GM23248 (cell line): ENCODE data around the gene DDOST. TPM values are rescaled to one million over a fixed set of nuclear protein-coding genes. Genes with fewer than 3 reads are reported as not detected.
"Not testable (repeated sequence)": the region's sequence is repeated elsewhere in the genome, so short reads cannot be mapped to it uniquely, and the experiment has no call there.

Experiments used
- DNase-seq: peaks from one replicate; pipeline ENCODE4 v3.0.0-alpha.2; 2015
- H2AFZ ChIP-seq: fragments of 200-600 bp; sonication (generic); 2 replicates; pipeline ENCODE4 v1.6.1; 2016; ENCODE audit warnings: antibody characterized with exemption
- H3F3A ChIP-seq: fragments of 200-600 bp; sonication (generic); 2 replicates; pipeline ENCODE4 v1.6.1; 2016; ENCODE audit warnings: mild to moderate bottlenecking, antibody characterized with exemption, mixed run types; ENCODE audit not compliant: insufficient read depth
- H3K27ac ChIP-seq: fragments of 200-600 bp; sonication (generic); 2 replicates; pipeline ENCODE4 v1.5.1; 2016; ENCODE audit warnings: mild to moderate bottlenecking
- H3K27me3 ChIP-seq: fragments of 200-600 bp; sonication (generic); replicated peaks from 2 replicates; pipeline ENCODE4 v1.6.1; 2016; ENCODE audit warnings: mild to moderate bottlenecking; ENCODE audit not compliant: insufficient read depth
- H3K36me3 ChIP-seq: fragments of 200-600 bp; sonication (generic); 2 replicates; pipeline ENCODE4 v1.6.1; 2016; ENCODE audit warnings: low read depth, mild to moderate bottlenecking
- H3K4me1 ChIP-seq: fragments of 200-600 bp; sonication (generic); 2 replicates; pipeline ENCODE4 v1.6.1; 2016; ENCODE audit warnings: mild to moderate bottlenecking; ENCODE audit not compliant: insufficient read depth
- H3K4me2 ChIP-seq: fragments of 200-600 bp; sonication (generic); one replicate; pipeline ENCODE4 v1.6.1; 2016; ENCODE audit warnings: mild to moderate bottlenecking; ENCODE audit not compliant: unreplicated experiment
- H3K4me3 ChIP-seq: fragments of 200-600 bp; sonication (generic); 2 replicates; pipeline ENCODE4 v1.5.1; 2016; ENCODE audit warnings: mild to moderate bottlenecking
- H3K79me2 ChIP-seq: fragments of 200-600 bp; sonication (generic); 2 replicates; pipeline ENCODE4 v1.6.1; 2016; ENCODE audit warnings: mild to moderate bottlenecking; ENCODE audit not compliant: insufficient read depth
- H3K9ac ChIP-seq: fragments of 200-600 bp; sonication (generic); 2 replicates; pipeline ENCODE4 v1.6.1; 2016; ENCODE audit warnings: mild to moderate bottlenecking
- H3K9me2 ChIP-seq: fragments of 200-600 bp; sonication (generic); 2 replicates; pipeline ENCODE4 v1.6.1; 2016; ENCODE audit warnings: mixed run types, mild to moderate bottlenecking, moderate library complexity; ENCODE audit not compliant: insufficient read depth
- H3K9me3 ChIP-seq: fragments of 200-600 bp; sonication (generic); one replicate; pipeline ENCODE4 v1.6.1; 2017; ENCODE audit warnings: low read depth
- H4K20me1 ChIP-seq: fragments of 200-600 bp; sonication (generic); 2 replicates; pipeline ENCODE4 v1.6.0; 2016; ENCODE audit not compliant: insufficient read depth
- EZH2 ChIP-seq: fragments of 200-600 bp; sonication (generic); IDR thresholded peaks from 2 replicates; pipeline ENCODE4 v1.6.1; 2018; ENCODE audit warnings: antibody characterized with exemption, mild to moderate bottlenecking; ENCODE audit not compliant: insufficient read depth, poor library complexity, severe bottlenecking
- EZH2phosphoT487 ChIP-seq: fragments of 200-600 bp; sonication (generic); IDR thresholded peaks from 2 replicates; pipeline ENCODE4 v1.6.1; 2018; ENCODE audit warnings: antibody characterized with exemption, moderate library complexity, mild to moderate bottlenecking, low read depth; ENCODE audit not compliant: insufficient read depth
- WGBS, 2 experiments: methylation state at CpG; one replicate each; pipeline ENCODE4 v1.1.6; 2015 to 2017; ENCODE audit warnings: low lambda C conversion rate in 2 of 2, low coverage in 1 of 2; ENCODE audit errors: missing lambda C conversion rate in 2 of 2; 5-methylcytosine and 5-hydroxymethylcytosine counted together
- in situ Hi-C: fragments of 300-500 bp; cut with MboI; formaldehyde crosslinking; loops from 2 replicates; pipeline ENCODE4 v1.15.0; 2020
- polyA plus RNA-seq: library from polyadenylated mRNA; unstranded; fragments of >200 nt; fragmentation: Nextera tagmentation; extraction: Ambion mirVana; gene quantifications from 2 replicates; pipeline ENCODE4 v1.2.1, GENCODE V29; 2016
- total RNA-seq: library from RNA; depleted of rRNA; stranded (reverse); fragments of >200 nt; shearing (Covaris generic); gene quantifications from 2 replicates; pipeline ENCODE4 v1.2.3, GENCODE V29; 2014

DDOST gene
- total and polyA plus RNA-seq, 2 experiments from 2014 or later: 348 to 356 TPM

- no peak overlapping the region for H2AFZ ChIP-seq
- no peaks in the 10 kb centered on the region for H3K27me3 ChIP-seq
- H3K9me2 ChIP-seq: no peaks in the 10 kb centered on the region
- no peak for DNase-seq
- H3K4me1 ChIP-seq: no peaks in the 10 kb centered on the region
- H3K79me2 ChIP-seq: no peaks in the 10 kb centered on the region
- no peak overlapping the region for H3K9ac ChIP-seq
- 67 to 70% methylated on average over 5 of the region's 5 CpGs for WGBS, 2 experiments
- no peak overlapping the region for H3K27ac ChIP-seq
- TF ChIP-seq EZH2phosphoT487 (no peak), EZH2 (no peak)
- no peaks in the 10 kb centered on the region for H4K20me1 ChIP-seq
- no peaks in the 10 kb centered on the region for H3K9me3 ChIP-seq
- H3K4me2 ChIP-seq: no peak overlapping the region
- no peaks in the 10 kb centered on the region for H3K36me3 ChIP-seq
- in situ Hi-C loops: no loop called here
- H3K4me3 ChIP-seq: no peak overlapping the region
- H3F3A ChIP-seq: no peaks in the 10 kb centered on the region
Measured at GRCh38 chr1:20680269-20680668, 19.1 kb upstream of the DDOST start.

GRCh38 chr1:20678599-20678998 lies 17.4 kb upstream of the DDOST start:
- Histone ChIP-seq H3K4me1 (no peaks in the 10 kb centered on the region), H3K79me2 (no peaks in the 10 kb centered on the region), H4K20me1 (no peaks in the 10 kb centered on the region), H3K9ac (no peak overlapping the region), H3K4me2 (no peak overlapping the region), H3K27me3 (no peaks in the 10 kb centered on the region), H3K27ac (no peak overlapping the region), H3K4me3 (no peak overlapping the region), H2AFZ (no peak overlapping the region), H3K9me2 (no peaks in the 10 kb centered on the region), H3K9me3 (no peaks in the 10 kb centered on the region), H3K36me3 (no peaks in the 10 kb centered on the region), H3F3A (no peaks in the 10 kb centered on the region)
- WGBS, 2 experiments: 61 to 65% methylated on average over 6 of the region's 6 CpGs
- TF ChIP-seq EZH2phosphoT487 (no peak), EZH2 (no peak)
- DNase-seq: no peak
- in situ Hi-C loops: no loop called here

GRCh38 chr1:20673626-20674025 lies 12.5 kb upstream of the DDOST start:
- H3K4me1 ChIP-seq, H3K79me2 ChIP-seq, H4K20me1 ChIP-seq, H2AFZ ChIP-seq, H3K36me3 ChIP-seq, H3K9me2 ChIP-seq, H3F3A ChIP-seq, DNase-seq, H3K9ac ChIP-seq, H3K27me3 ChIP-seq, H3K4me3 ChIP-seq, H3K4me2 ChIP-seq, H3K9me3 ChIP-seq, H3K27ac ChIP-seq, in situ Hi-C loops: not testable (repeated sequence)
- WGBS, 2 experiments: 75 to 80% methylated on average over 11 of the region's 11 CpGs

GRCh38 chr1:20672265-20672632 lies 11.1 kb upstream of the DDOST start:
- no peaks in the 10 kb centered on the region for H3K4me1 ChIP-seq
- H2AFZ ChIP-seq: no peak overlapping the region
- WGBS, 2 experiments: 46 to 49% methylated on average over 4 of the region's 4 CpGs
- H3K27me3 ChIP-seq: no peaks in the 10 kb centered on the region
- H3K4me3 ChIP-seq: no peak overlapping the region
- in situ Hi-C loops: no loop called here
- no peaks in the 10 kb centered on the region for H3F3A ChIP-seq
- H3K9me2 ChIP-seq: no peaks in the 10 kb centered on the region
- no peak for DNase-seq
- H3K9me3 ChIP-seq: no peaks in the 10 kb centered on the region
- H3K79me2 ChIP-seq: no peaks in the 10 kb centered on the region
- no peaks in the 10 kb centered on the region for H3K36me3 ChIP-seq
- H3K9ac ChIP-seq: no peak overlapping the region
- H3K27ac ChIP-seq: no peak overlapping the region
- H4K20me1 ChIP-seq: no peaks in the 10 kb centered on the region
- H3K4me2 ChIP-seq: no peak overlapping the region
- TF ChIP-seq EZH2: no peak
- no peak for TF ChIP-seq EZH2phosphoT487

GRCh38 chr1:20670936-20671335 lies 9.8 kb upstream of the DDOST start:
- no peak overlapping the region for H3K4me3 ChIP-seq
- no peak overlapping the region for H3K9ac ChIP-seq
- no peak overlapping the region for H2AFZ ChIP-seq
- H3K9me3 ChIP-seq: no peaks in the 10 kb centered on the region
- H3K9me2 ChIP-seq: no peaks in the 10 kb centered on the region
- in situ Hi-C loops: no loop called here
- DNase-seq: no peak
- no peaks in the 10 kb centered on the region for H3K4me1 ChIP-seq
- H3K4me2 ChIP-seq: no peak overlapping the region
- no peak for TF ChIP-seq EZH2
- no peak for TF ChIP-seq EZH2phosphoT487
- 89 to 95% methylated on average over 5 of the region's 5 CpGs for WGBS, 2 experiments
- H3F3A ChIP-seq: no peaks in the 10 kb centered on the region
- H3K27ac ChIP-seq: no peak overlapping the region
- no peaks in the 10 kb centered on the region for H3K36me3 ChIP-seq
- no peaks in the 10 kb centered on the region for H4K20me1 ChIP-seq
- H3K79me2 ChIP-seq: no peaks in the 10 kb centered on the region
- H3K27me3 ChIP-seq: no peaks in the 10 kb centered on the region
